CD4-positive, alpha-beta memory T cell (primary cell): ENCODE results near the gene COL10A1. TPM values are rescaled to one million over a fixed set of nuclear protein-coding genes. Genes with fewer than 3 reads are reported as not detected.
"Not testable (repeated sequence)": the region's sequence is repeated elsewhere in the genome, so short reads cannot be mapped to it uniquely, and the experiment has no call there.

ENCODE experiments used
- CTCF ChIA-PET: fragments of 350-600 bp; sonication (Branson Sonifier 250); formaldehyde crosslinking; loops from one replicate; lab custom pipeline; 2021; ENCODE audit warnings: inconsistent platforms; ENCODE audit not compliant: partially characterized antibody; lab: Charles Lee
- POLR2A ChIA-PET: fragments of 350-600 bp; sonication (Branson Sonifier 250); formaldehyde crosslinking; loops from one replicate; lab custom pipeline; 2021; ENCODE audit not compliant: partially characterized antibody; lab: Charles Lee
- DNase-seq, 5 donors: peaks; one replicate each; pipeline versions ENCODE4 v3.0.0 to v3.0.0-alpha.2; 2020 to 2022; ENCODE audit warnings: mixed read lengths in 1 of 5
- H3K27ac ChIP-seq: one replicate; pipeline ENCODE4 v1.7.0; 2013; ENCODE audit warnings: low read depth, low read length
- H3K27me3 ChIP-seq: 2 replicates; pipeline ENCODE4 v1.7.0; 2013; ENCODE audit warnings: mild to moderate bottlenecking, low read length, moderate library complexity; ENCODE audit not compliant: insufficient read depth
- H3K36me3 ChIP-seq: 2 replicates; pipeline ENCODE4 v1.7.0; 2013; ENCODE audit warnings: mild to moderate bottlenecking, low read length, moderate library complexity; ENCODE audit not compliant: insufficient read depth
- H3K4me1 ChIP-seq: 2 replicates; pipeline ENCODE4 v1.7.0; 2013; ENCODE audit warnings: mild to moderate bottlenecking, low read length, moderate library complexity; ENCODE audit not compliant: insufficient read depth
- H3K4me3 ChIP-seq, 2 donors: one replicate each; pipeline ENCODE4 v1.7.0; 2013; ENCODE audit warnings: low read length in 2 of 2, mild to moderate bottlenecking in 1 of 2
- H3K9me3 ChIP-seq, 2 donors: one replicate each; pipeline ENCODE4 v1.7.0; 2013; ENCODE audit warnings: low read length in 2 of 2, control low read depth in 1 of 2; ENCODE audit not compliant: control insufficient read depth in 1 of 2
- H3K27ac Mint-ChIP-seq, 7 donors: one replicate each; pipeline ENCODE4 v1.8.0; 2020 to 2021; ENCODE audit warnings: mixed read lengths in 7 of 7, mild to moderate bottlenecking in 6 of 7, inconsistent platforms in 3 of 7, moderate library complexity in 3 of 7
- H3K27me3 Mint-ChIP-seq, 2 donors: one replicate each; pipeline ENCODE4 v1.8.0; 2020 to 2021; ENCODE audit warnings: mixed read lengths in 2 of 2
- H3K36me3 Mint-ChIP-seq, 2 donors: one replicate each; pipeline ENCODE4 v1.8.0; 2020 to 2021; ENCODE audit warnings: mixed read lengths in 2 of 2, inconsistent platforms in 1 of 2, mild to moderate bottlenecking in 1 of 2
- H3K4me1 Mint-ChIP-seq, 4 donors: one replicate each; pipeline ENCODE4 v1.8.0; 2020 to 2021; ENCODE audit warnings: mixed read lengths in 4 of 4, mild to moderate bottlenecking in 1 of 4
- H3K4me3 Mint-ChIP-seq, 8 donors: one replicate each; pipeline ENCODE4 v1.8.0; 2020 to 2021; ENCODE audit warnings: mixed read lengths in 8 of 8, mild to moderate bottlenecking in 7 of 8, moderate library complexity in 6 of 8, inconsistent platforms in 3 of 8
- H3K9me3 Mint-ChIP-seq, 8 donors: one replicate each; pipeline ENCODE4 v1.8.0; 2020 to 2021; ENCODE audit warnings: mixed read lengths in 8 of 8, mild to moderate bottlenecking in 5 of 8, inconsistent platforms in 3 of 8, moderate library complexity in 1 of 8
- intact Hi-C: fragments of 100-400 bp; cut with micrococcal nuclease; formaldehyde crosslinking; loops from one replicate; pipeline ENCODE4 v1.15.1; 2023
- polyA plus RNA-seq, 2 donors: library from polyadenylated mRNA; unstranded; fragments of 300-500 nt; fragmentation: Illumina TruSeq; gene quantifications; one replicate each; pipeline ENCODE4 v1.2.3, GENCODE V29; 2021
- total RNA-seq, 2 experiments: library from RNA; stranded (reverse); gene quantifications; one replicate each; pipeline ENCODE4 v1.2.3, GENCODE V29; 2021

The COL10A1 gene
- total and polyA plus RNA-seq, 4 experiments from 2014 or later: not detected

GRCh38 chr6:116099036-116099435 lies 26.9 kb downstream of the COL10A1 start:
- CTCF ChIA-PET: interaction anchor here (4.1 kb wide), 1 partner anchor 87 kb away, joined by 46 read pairs; no protein-coding TSS in a partner anchor
- peaks cover 33% of the 10 kb centered on the region for H3K4me1 ChIP-seq
- H3K4me3 Mint-ChIP-seq: peak overlapping the region in 1 of 8 donors; percentile 40
- H3K9me3 ChIP-seq: no peaks in the 10 kb centered on the region
- peaks cover 29 to 41% (median 34%) of the 10 kb centered on the region in 4 donors for H3K4me1 Mint-ChIP-seq
- no peak for DNase-seq
- POLR2A ChIA-PET: no interaction called here
- no peaks in the 10 kb centered on the region for H3K36me3 ChIP-seq
- H3K4me3 ChIP-seq: no peak overlapping the region
- no peak overlapping the region for H3K27ac ChIP-seq
- H3K36me3 Mint-ChIP-seq: peaks cover 7% of the 10 kb centered on the region in 2 donors
- no peaks in the 10 kb centered on the region for H3K27me3 ChIP-seq
- H3K27me3 Mint-ChIP-seq: no peaks in the 10 kb centered on the region
- H3K9me3 Mint-ChIP-seq: peaks cover 0 to 19% (median 10%) of the 10 kb centered on the region in 8 donors
- H3K27ac Mint-ChIP-seq: peak overlapping the region in 1 of 7 donors; percentile 89
- intact Hi-C loops: no loop called here

- H3K9me3 ChIP-seq: no peaks in the 10 kb centered on the region
- CTCF ChIA-PET: interaction anchor here (0.8 to 4.1 kb wide), 12 partner anchors 8 to 474 kb away, joined by 3 to 46 read pairs (median 4); partner anchors contain the start of genes COL10A1 and RWDD1
- H3K4me1 ChIP-seq: peaks cover 15% of the 10 kb centered on the region
- DNase-seq: peak in 3 of 5 donors; percentile 11 to 26 (median 22)
- H3K27ac ChIP-seq: no peak overlapping the region
- Mint-ChIP-seq H3K36me3 (peaks cover 0 to 2% of the 10 kb centered on the region in 2 donors), H3K4me3 (no peak overlapping the region), H3K4me1 (peaks cover 15 to 22% (median 18%) of the 10 kb centered on the region in 4 donors), H3K27me3 (no peaks in the 10 kb centered on the region), H3K9me3 (peaks cover 0 to 19% (median 10%) of the 10 kb centered on the region in 8 donors), H3K27ac (no peak overlapping the region)
- intact Hi-C loops: loop anchor here (1.0 kb wide), 1 partner anchor 86 kb away; no protein-coding TSS in a partner anchor
- no peaks in the 10 kb centered on the region for H3K27me3 ChIP-seq
- POLR2A ChIA-PET: interaction anchor here (0.9 kb wide), 1 partner anchor 84 kb away, joined by 3 read pairs; no protein-coding TSS in a partner anchor
- no peak overlapping the region for H3K4me3 ChIP-seq
- no peaks in the 10 kb centered on the region for H3K36me3 ChIP-seq
Measured at GRCh38 chr6:116096979-116097816, 28.7 kb downstream of the COL10A1 start.

GRCh38 chr6:116096048-116096759 lies 29.7 kb downstream of the COL10A1 start:
- CTCF ChIA-PET: interaction anchor here (0.7 to 4.1 kb wide), 17 partner anchors 9 to 475 kb away, joined by 3 to 46 read pairs (median 3); partner anchors contain the start of genes COL10A1 and RWDD1
- DNase-seq, H3K4me3 ChIP-seq, H3K27ac ChIP-seq, intact Hi-C loops, H3K27me3 ChIP-seq, H3K36me3 Mint-ChIP-seq, H3K4me1 ChIP-seq, H3K9me3 ChIP-seq, H3K36me3 ChIP-seq, H3K27me3 Mint-ChIP-seq, POLR2A ChIA-PET: not testable (repeated sequence)
- Mint-ChIP-seq H3K4me3 (peak overlapping the region in 1 of 8 donors; percentile 45), H3K4me1 (peaks cover 5 to 13% (median 8%) of the 10 kb centered on the region in 4 donors), H3K27ac (peak overlapping the region in 1 of 7 donors; percentile 37), H3K9me3 (peaks cover 0 to 19% (median 10%) of the 10 kb centered on the region in 8 donors)

- Histone ChIP-seq H3K9me3 (no peaks in the 10 kb centered on the region), H3K27ac (no peak overlapping the region), H3K4me3 (no peak overlapping the region), H3K27me3 (no peaks in the 10 kb centered on the region), H3K4me1 (no peaks in the 10 kb centered on the region), H3K36me3 (no peaks in the 10 kb centered on the region)
- intact Hi-C loops: no loop called here
- ChIA-PET CTCF (no interaction called here), POLR2A (no interaction called here)
- Mint-ChIP-seq H3K27ac (no peak overlapping the region), H3K36me3 (no peaks in the 10 kb centered on the region), H3K4me3 (no peak overlapping the region), H3K4me1 (no peaks in the 10 kb centered on the region), H3K27me3 (no peaks in the 10 kb centered on the region), H3K9me3 (peaks cover 0 to 19% (median 10%) of the 10 kb centered on the region in 8 donors)
- DNase-seq: no peak
Measured at GRCh38 chr6:116094041-116094440, 31.9 kb downstream of the COL10A1 start.

GRCh38 chr6:116090251-116090650 lies 35.7 kb downstream of the COL10A1 start:
- Histone ChIP-seq H3K9me3 (no peaks in the 10 kb centered on the region), H3K27me3 (no peaks in the 10 kb centered on the region), H3K4me1 (no peaks in the 10 kb centered on the region), H3K27ac (no peak overlapping the region), H3K4me3 (no peak overlapping the region), H3K36me3 (no peaks in the 10 kb centered on the region)
- ChIA-PET POLR2A (no interaction called here), CTCF (no interaction called here)
- intact Hi-C loops: no loop called here
- H3K4me1 Mint-ChIP-seq: no peaks in the 10 kb centered on the region
- DNase-seq: no peak
- peaks cover 0 to 4% (median 0%) of the 10 kb centered on the region in 8 donors for H3K9me3 Mint-ChIP-seq
- peak overlapping the region in 1 of 7 donors; percentile 0 for H3K27ac Mint-ChIP-seq
- no peaks in the 10 kb centered on the region for H3K27me3 Mint-ChIP-seq
- H3K36me3 Mint-ChIP-seq: no peaks in the 10 kb centered on the region
- H3K4me3 Mint-ChIP-seq: no peak overlapping the region

- H3K4me1 Mint-ChIP-seq: no peaks in the 10 kb centered on the region
- ChIA-PET POLR2A (no interaction called here), CTCF (no interaction called here)
- H3K9me3 ChIP-seq: no peaks in the 10 kb centered on the region
- H3K4me1 ChIP-seq: no peaks in the 10 kb centered on the region
- H3K4me3 Mint-ChIP-seq: no peak overlapping the region
- H3K36me3 ChIP-seq: no peaks in the 10 kb centered on the region
- no peaks in the 10 kb centered on the region for H3K9me3 Mint-ChIP-seq
- H3K36me3 Mint-ChIP-seq: no peaks in the 10 kb centered on the region
- peaks cover 0 to 1% of the 10 kb centered on the region in 2 donors for H3K27me3 Mint-ChIP-seq
- no peak overlapping the region for H3K27ac ChIP-seq
- H3K27me3 ChIP-seq: no peaks in the 10 kb centered on the region
- DNase-seq: no peak
- H3K4me3 ChIP-seq: no peak overlapping the region
- intact Hi-C loops: no loop called here
- no peak overlapping the region for H3K27ac Mint-ChIP-seq
Measured at GRCh38 chr6:116088946-116089345, 37.0 kb downstream of the COL10A1 start.
